T-helper 1 cell treated with Interleukin-12 subunit alpha and Interleukin-12 subunit beta and Interleukin-4 antibody, amounts not matched to agents 30 ng/mL and 1 ng/mL, for 36 hours (primary cell): Measurements from ENCODE around the gene AMBRA1. TPM values are rescaled to one million over a fixed set of nuclear protein-coding genes. Genes with fewer than 3 reads are reported as not detected.

Source experiments
- intact Hi-C: fragments of 100-400 bp; cut with micrococcal nuclease; formaldehyde crosslinking; loops from one replicate; pipeline ENCODE4 v1.15.1; 2024
- total RNA-seq: library from RNA; stranded (reverse); gene quantifications from 2 replicates; pipeline ENCODE4 v1.2.3, GENCODE V29; 2022

Gene AMBRA1
- total RNA-seq, 1 donor from 2014 or later = 41.1 TPM

- intact Hi-C loops = loop anchor here (10.0 kb wide), 1 partner anchor 289 kb away; no protein-coding TSS in a partner anchor
These were observed 207.7 kb downstream of the AMBRA1 start for GRCh38 chr11:46386005-46386578.

- intact Hi-C loops = loop anchor here (10.0 kb wide), 1 partner anchor 289 kb away; no protein-coding TSS in a partner anchor
These were observed 208.4 kb downstream of the AMBRA1 start for GRCh38 chr11:46385169-46386004.

DNA sequence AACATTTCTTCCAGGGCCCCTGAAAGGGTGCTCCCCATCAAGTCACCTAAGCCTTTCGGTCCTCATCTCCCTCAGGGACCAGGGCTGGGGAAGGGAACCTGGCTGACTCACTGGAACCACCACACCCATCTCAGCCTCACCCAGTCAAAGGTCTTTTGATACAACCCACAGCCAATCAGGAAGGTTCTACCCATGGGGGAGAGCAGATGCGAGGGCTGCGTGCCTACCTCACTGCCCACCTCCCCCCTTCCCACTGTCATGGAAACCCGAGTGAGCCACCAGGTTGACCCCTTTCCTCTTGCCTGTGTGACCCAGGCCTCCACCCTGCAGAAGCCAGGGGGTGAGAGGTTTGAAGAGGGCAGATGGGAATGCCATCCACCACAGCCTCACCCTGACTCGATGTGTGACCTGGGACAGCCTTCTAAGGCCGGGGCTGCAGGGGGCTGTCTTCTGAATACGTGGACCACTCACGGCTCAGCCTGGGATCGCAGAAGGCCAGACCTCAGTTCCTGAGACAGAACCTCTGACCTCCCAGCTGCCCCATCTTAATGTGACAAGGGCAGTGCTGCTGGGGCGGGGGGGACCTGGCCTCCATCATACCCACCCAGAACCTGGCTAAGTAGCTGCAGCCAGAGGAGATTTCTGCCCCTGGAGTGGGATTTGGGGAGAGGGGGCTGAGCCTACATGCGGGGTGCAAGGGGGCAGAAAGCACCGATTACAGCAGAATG is 209.7 kb downstream of the AMBRA1 start:
- intact Hi-C loops = loop anchor here (10.0 kb wide), 1 partner anchor 291 kb away; no protein-coding TSS in a partner anchor

DNA sequence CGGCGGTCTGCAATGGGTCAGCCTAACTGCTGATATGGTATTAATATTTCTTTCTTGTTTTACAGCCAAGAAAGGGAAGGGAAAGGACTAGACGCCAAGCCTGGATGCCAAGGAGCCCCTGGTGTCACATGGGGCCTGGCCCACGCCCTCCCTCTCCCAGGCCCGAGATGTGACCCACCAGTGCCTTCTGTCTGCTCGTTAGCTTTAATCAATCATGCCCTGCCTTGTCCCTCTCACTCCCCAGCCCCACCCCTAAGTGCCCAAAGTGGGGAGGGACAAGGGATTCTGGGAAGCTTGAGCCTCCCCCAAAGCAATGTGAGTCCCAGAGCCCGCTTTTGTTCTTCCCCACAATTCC is 210.4 kb downstream of the AMBRA1 start:
- intact Hi-C loops = loop anchor here (10.0 kb wide), 1 partner anchor 291 kb away; no protein-coding TSS in a partner anchor

- intact Hi-C loops = loop anchor here (10.0 kb wide), 1 partner anchor 292 kb away; no protein-coding TSS in a partner anchor
These were observed 211.0 kb downstream of the AMBRA1 start for GRCh38 chr11:46382646-46383403.

GRCh38 chr11:46381819-46382645 is 211.8 kb downstream of the AMBRA1 start:
- intact Hi-C loops = loop anchor here (1.0 to 10.0 kb wide), 2 partner anchors 7 to 293 kb away; no protein-coding TSS in a partner anchor

DNA sequence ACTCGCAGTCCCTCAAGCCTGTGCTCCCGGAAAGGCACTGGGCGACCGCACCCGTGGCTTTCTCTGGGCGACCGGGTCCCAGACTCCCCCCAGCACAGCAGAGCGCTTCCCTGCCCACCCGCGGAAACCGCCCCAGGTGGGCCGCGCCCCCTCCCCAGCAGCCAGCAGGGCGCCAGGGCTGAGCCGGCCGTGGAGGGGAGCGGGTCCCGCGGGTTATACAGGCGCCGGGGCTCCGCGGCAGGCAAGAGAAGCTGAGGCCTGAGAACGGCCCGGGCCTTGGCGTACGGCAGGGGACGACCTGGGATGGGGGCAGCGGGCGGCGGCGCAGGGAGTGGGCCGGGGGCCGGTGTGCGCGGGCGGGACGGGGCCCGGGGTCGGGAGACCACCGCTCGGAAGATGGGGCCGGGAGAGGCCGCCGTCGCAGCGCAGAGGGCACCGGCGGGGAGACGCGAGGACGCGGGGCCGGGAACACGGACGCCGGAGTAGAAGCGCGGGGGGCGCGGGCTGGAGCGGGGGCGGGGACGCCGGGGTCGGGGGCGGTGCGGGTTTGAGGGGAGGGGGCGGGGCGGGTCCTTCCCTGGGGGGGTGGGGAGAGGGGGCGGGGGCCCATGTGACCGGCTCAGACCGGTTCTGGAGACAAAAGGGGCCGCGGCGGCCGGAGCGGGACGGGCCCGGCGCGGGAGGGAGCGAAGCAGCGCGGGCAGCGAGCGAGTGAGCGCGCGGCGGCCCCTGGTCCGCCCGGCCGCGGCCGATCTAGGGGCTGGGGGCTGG is 212.6 kb downstream of the AMBRA1 start, which contains the start of gene MDK:
TSS of gene MDK (plus strand) at position 622 of the 771 bp plus-strand sequence. CDS start 389 bp downstream, outside the sequence.
- intact Hi-C loops = loop anchor here (1.0 to 10.0 kb wide), 2 partner anchors 8 to 294 kb away; no protein-coding TSS in a partner anchor

DNA sequence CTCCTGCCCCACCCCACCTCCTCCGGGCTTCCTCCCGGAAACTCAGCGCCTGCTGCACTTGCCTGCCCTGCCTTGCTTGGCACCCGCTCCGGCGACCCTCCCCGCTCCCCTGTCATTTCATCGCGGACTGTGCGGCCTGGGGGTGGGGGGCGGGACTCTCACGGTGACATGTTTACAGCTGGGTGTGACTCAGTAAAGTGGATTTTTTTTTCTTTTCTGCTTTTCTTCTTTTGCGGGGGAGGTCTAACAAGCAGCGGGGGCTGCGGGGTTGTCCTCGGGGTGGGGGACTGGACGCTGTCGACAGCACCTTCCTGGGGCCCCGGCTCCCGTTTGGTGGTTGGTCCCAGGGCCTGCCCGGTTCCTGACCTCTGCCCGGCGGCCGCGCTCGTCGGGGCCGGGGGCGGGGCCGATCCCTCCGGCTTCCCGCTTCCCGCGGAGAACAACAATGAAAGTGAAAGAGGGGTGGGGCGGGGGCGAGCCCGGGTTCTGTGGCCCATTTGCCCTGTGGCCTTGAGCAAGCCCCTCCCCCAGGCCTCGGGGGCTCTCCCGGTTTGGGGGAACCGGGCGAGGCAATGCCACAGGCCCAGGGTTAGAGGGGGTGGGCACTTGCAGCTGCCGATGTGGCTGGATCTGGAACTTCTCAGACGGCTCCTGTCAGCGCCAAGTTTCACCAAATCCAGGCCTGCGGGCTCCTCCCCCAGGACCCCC is 213.3 kb downstream of the AMBRA1 start:
- intact Hi-C loops = loop anchor here (1.0 to 10.0 kb wide), 4 partner anchors 9 to 294 kb away; partner anchors contain the start of gene DGKZ

DNA sequence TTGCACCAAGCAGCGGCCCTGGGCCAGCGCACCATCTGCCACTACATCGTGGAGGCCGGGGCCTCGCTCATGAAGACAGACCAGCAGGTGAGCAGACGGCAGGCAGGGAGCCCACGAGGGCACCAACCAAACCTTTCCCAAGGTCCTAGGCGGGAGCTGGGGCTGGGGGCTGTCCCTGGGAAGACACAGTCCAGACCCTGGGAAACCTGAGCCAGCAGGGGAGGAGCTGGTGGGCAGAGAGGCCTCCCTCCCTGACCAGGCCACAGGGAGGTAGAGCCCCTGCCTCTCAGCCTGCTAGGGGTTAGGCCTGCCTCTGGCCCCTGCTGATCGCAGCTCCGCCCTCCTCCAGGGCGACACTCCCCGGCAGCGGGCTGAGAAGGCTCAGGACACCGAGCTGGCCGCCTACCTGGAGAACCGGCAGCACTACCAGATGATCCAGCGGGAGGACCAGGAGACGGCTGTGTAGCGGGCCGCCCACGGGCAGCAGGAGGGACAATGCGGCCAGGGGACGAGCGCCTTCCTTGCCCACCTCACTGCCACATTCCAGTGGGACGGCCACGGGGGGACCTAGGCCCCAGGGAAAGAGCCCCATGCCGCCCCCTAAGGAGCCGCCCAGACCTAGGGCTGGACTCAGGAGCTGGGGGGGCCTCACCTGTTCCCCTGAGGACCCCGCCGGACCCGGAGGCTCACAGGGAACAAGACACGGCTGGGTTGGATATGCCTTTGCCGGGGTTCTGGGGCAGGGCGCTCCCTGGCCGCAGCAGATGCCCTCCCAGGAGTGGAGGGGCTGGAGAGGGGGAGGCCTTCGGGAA is 214.1 kb downstream of the AMBRA1 start:
- intact Hi-C loops = loop anchor here (1.0 to 10.0 kb wide), 3 partner anchors 27 to 295 kb away; partner anchors contain the start of gene DGKZ

GRCh38 chr11:46378811-46379481 is 214.9 kb downstream of the AMBRA1 start:
- intact Hi-C loops = no loop called here

DNA sequence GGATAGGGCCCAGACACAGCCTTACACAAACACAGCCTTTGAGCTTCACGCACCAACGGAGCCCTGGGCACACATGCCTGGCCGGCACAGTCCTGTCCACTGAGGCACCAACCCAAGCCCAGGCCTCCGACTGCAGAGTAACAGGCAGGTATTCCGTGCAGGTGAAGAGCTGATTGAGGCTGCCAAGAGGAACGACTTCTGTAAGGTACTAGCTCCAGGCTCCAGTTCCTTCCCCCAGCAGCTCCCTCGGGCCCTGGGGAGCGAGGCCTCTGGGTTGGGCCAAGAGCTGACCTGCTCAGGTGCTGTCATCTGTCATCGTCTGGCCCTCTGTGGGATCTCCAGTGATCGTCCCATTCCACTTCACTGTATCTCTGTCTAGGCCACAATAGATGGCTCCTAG is 215.5 kb downstream of the AMBRA1 start:
- intact Hi-C loops = no loop called here

DNA sequence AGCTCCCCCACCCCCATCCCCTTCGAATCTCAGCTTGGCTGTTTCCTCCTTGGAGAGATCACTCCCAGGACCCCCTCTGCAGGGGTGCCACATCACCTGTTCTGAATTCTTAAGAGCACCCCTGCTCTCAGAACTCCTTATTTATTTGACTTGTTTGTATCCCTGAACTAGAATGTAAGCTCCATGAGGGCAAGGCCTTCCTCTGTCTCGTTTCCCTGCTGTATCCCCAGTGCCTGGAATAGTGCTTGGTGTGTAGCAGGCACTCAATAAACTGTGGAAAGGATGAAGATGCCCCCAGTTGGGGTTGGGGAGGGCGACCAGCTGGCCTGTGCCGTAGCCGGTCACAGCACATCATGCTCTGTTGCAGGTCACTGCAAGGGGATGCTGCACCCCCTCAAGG is 216.0 kb downstream of the AMBRA1 start:
- intact Hi-C loops = no loop called here

- intact Hi-C loops = no loop called here
These were observed 216.5 kb downstream of the AMBRA1 start for GRCh38 chr11:46377290-46377689.

DNA sequence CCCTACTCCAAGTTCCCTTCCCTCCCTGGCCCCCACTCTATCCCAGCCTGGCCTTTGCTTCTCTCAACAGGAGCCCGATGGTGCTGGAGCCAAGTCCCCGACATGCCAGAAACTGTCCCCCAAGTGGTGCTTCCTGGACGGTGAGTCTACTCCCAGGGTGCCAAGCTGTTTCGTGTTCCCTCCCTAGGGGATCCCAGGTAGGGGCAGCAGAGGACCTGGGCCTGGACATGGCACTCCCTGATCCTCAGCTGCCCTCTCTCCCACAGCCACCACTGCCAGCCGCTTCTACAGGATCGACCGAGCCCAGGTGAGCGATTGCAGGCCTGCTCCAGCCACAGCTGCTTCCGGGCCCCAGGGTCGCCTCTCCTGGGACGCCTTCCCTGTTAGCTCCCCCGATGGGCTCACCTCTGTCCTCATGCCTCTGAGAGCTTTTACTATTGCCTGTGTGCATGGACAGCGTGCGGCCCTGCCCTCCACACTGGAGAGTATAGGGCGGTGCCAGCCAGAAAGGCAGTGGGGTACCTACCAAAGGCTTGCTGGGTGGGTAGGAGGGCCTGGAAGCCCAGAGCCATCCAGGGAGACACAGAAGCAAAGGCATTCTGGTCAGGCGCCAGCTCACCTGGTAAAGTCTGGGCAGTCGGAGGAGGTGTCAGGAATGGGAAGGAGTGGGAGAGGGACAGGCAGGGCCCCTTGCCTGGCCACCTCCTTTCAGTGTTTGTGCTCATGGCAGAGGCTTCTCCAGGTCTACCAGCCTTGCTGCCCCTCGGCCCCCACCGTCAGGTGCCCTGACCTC is 217.4 kb downstream of the AMBRA1 start:
- intact Hi-C loops = no loop called here

DNA sequence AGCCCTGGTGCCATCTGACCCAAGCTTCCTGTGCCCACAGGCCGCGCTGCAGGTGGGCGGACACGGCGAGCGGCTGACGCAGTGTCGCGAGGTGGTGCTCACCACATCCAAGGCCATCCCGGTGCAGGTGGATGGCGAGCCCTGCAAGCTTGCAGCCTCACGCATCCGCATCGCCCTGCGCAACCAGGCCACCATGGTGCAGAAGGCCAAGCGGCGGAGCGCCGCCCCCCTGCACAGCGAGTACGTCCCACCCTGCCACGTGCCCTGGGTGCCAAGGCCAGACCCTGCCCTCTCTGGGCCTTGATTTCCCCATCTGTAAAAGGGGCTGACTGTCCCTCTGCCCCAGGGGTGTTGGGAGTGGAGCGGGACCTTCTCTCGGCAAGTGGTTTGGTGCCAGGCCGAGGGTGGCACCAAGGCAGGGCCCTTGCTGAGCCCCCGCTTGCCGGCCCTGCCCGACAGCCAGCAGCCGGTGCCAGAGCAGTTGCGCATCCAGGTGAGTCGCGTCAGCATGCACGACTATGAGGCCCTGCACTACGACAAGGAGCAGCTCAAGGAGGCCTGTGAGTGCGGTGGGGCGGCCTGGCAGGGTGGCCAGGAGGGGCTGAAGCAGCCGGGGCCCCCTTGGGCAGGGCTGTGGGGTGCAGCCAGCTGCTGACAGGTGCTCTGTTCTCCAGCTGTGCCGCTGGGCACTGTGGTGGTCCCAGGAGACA is 218.3 kb downstream of the AMBRA1 start:
- intact Hi-C loops = no loop called here
